Spleen (tissue), 7 donors: ENCODE measurements around the gene FBN3.

ENCODE experiments used
- POLR2A ChIP-seq, 3 donors: fragments of 450-650 bp; IDR thresholded peaks; one replicate each; pipeline ENCODE4 v1.5.1; 2017; ENCODE audit warnings: antibody characterized with exemption in 3 of 3, mild to moderate bottlenecking in 1 of 3
- POLR2AphosphoS5 ChIP-seq, 3 donors: sonication (generic); formaldehyde crosslinking; IDR thresholded peaks; one replicate each; pipeline ENCODE4 v1.5.1; 2017; ENCODE audit warnings: antibody characterized with exemption in 3 of 3
- TF ChIP-seq, protein P1 (sequence below), 11 experiments: fragments of 200-600 bp in 7 of 11; fragments of 450-650 bp in 4 of 11; sonication (generic) in 4 of 11; IDR thresholded peaks in 8 of 11; conservative IDR thresholded peaks in 3 of 11; 1 replicate in 7 of 11; 2 replicates in 4 of 11; pipeline versions ENCODE4 v1.4.0 to v1.8.0; 2016 to 2021; ENCODE audit warnings: antibody characterized with exemption in 11 of 11, inconsistent platforms in 4 of 11, mild to moderate bottlenecking in 1 of 11
- donor health status: DM: no; HTN: no; CAD: no; lungs with moderate emphysema.
- donor health status: DM: no; HTN: no; CAD: no.
- donor health status: DM: no; HTN: no; CAD: no.

DNA sequence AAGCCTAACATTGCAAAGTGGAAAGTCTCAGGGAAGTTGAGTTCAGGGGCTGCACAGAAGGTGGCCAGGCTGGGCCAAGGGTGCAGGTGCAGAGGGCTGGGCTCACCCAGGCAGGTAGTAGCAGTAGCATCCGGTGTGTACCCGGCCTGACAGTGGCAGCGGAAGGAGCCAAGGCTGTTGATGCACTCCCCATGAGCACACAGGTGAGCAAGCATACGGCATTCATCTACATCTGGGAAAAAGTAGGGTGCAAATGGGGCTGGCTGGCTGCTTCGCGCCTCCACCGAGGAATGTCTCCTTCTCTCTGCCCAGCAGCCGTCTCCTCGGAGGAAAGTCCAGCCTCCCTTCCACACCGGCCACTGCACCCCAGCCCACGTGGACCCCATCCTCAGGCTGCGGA lies 66.3 kb downstream of the FBN3 start:
- TF ChIP-seq, protein P1, sequence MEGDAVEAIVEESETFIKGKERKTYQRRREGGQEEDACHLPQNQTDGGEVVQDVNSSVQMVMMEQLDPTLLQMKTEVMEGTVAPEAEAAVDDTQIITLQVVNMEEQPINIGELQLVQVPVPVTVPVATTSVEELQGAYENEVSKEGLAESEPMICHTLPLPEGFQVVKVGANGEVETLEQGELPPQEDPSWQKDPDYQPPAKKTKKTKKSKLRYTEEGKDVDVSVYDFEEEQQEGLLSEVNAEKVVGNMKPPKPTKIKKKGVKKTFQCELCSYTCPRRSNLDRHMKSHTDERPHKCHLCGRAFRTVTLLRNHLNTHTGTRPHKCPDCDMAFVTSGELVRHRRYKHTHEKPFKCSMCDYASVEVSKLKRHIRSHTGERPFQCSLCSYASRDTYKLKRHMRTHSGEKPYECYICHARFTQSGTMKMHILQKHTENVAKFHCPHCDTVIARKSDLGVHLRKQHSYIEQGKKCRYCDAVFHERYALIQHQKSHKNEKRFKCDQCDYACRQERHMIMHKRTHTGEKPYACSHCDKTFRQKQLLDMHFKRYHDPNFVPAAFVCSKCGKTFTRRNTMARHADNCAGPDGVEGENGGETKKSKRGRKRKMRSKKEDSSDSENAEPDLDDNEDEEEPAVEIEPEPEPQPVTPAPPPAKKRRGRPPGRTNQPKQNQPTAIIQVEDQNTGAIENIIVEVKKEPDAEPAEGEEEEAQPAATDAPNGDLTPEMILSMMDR (IDR thresholded peaks at IDR 0.05 in 8 of 11, conservative IDR thresholded peaks at IDR 0.05 in 3 of 11): no peak
- TF ChIP-seq POLR2AphosphoS5 (IDR thresholded peaks at IDR 0.05) (no peak), POLR2A (IDR thresholded peaks at IDR 0.05) (no peak)
